IMR-90 (cell line): Measurements from ENCODE around the gene CCSER1. TPM values are rescaled to one million over a fixed set of nuclear protein-coding genes. Genes with fewer than 3 reads are reported as not detected.

Experiments used
- ATAC-seq: fragments of 200-7000 bp; cut with Tn5 transposase; 2 replicates; pipeline ENCODE4 v1.9.1; 2020; ENCODE audit warnings: low read depth, mild to moderate bottlenecking, moderate library complexity
- BruUV-seq: library from RNA; stranded (reverse); fragments of 400-500 nt; replicated peaks from 2 replicates; lab custom pipeline; 2021; lab: Mats Ljungman, UMichigan
- CTCF ChIA-PET: fragments of 300-600 bp; formaldehyde crosslinking; extraction: SDS; loops from one replicate; lab custom pipeline; 2021; ENCODE audit warnings: antibody characterized with exemption; lab: Yijun Ruan, JAX
- POLR2A ChIA-PET: fragments of 300-600 bp; sonication (Branson Sonifier 250); formaldehyde crosslinking; loops from one replicate; lab custom pipeline; 2022; ENCODE audit warnings: antibody characterized with exemption; ENCODE audit not compliant: unreplicated experiment; lab: Charles Lee
- DNase-seq: peaks from one replicate; pipeline ENCODE4 v3.0.0; 2013
- H2AFZ ChIP-seq: replicated peaks from 2 replicates; pipeline ENCODE3; 2013; ENCODE audit warnings: low read length, mild to moderate bottlenecking; ENCODE audit not compliant: poor library complexity
- H2AK5ac ChIP-seq: 2 replicates; pipeline ENCODE4 v1.6.1; 2013; ENCODE audit warnings: low read depth, low read length, inconsistent platforms
- H2AK9ac ChIP-seq: replicated peaks from 2 replicates; pipeline ENCODE3; 2013; ENCODE audit warnings: mild to moderate bottlenecking, low read depth, low read length, moderate library complexity; ENCODE audit not compliant: poor library complexity
- H2BK120ac ChIP-seq: 2 replicates; pipeline ENCODE4 v1.6.1; 2013; ENCODE audit warnings: low read depth, low read length, inconsistent platforms
- H2BK15ac ChIP-seq: 3 replicates; pipeline ENCODE4 v1.6.1; 2013; ENCODE audit warnings: low read depth, low read length, inconsistent platforms
- H2BK20ac ChIP-seq: 2 replicates; pipeline ENCODE4 v1.6.1; 2013; ENCODE audit warnings: low read depth, mild to moderate bottlenecking, inconsistent platforms, low read length, moderate library complexity
- H2BK5ac ChIP-seq: 2 replicates; pipeline ENCODE4 v1.6.1; 2013; ENCODE audit warnings: mild to moderate bottlenecking, low read depth, low read length, inconsistent platforms; ENCODE audit not compliant: poor library complexity, severe bottlenecking
- H3K14ac ChIP-seq: replicated peaks from 2 replicates; pipeline ENCODE4 v1.6.1; 2013; ENCODE audit warnings: low read depth, low read length, inconsistent platforms
- H3K18ac ChIP-seq: 2 replicates; pipeline ENCODE4 v1.6.1; 2013; ENCODE audit warnings: low read depth, low read length, control low read depth
- H3K23ac ChIP-seq: 2 replicates; pipeline ENCODE4 v1.6.1; 2013; ENCODE audit warnings: low read depth, low read length, inconsistent platforms
- H3K27ac ChIP-seq: 2 replicates; pipeline ENCODE4 v1.5.1; 2013; ENCODE audit warnings: mild to moderate bottlenecking, control low read depth, low read length; ENCODE audit not compliant: insufficient read depth
- H3K27me3 ChIP-seq: 2 replicates; pipeline ENCODE4 v1.6.1; 2013; ENCODE audit warnings: low read length; ENCODE audit not compliant: control insufficient read depth, insufficient read depth
- H3K36me3 ChIP-seq: 2 replicates; pipeline ENCODE4 v1.6.1; 2013; ENCODE audit warnings: low read length, mixed read lengths; ENCODE audit not compliant: control insufficient read depth, insufficient read depth
- H3K4ac ChIP-seq: 2 replicates; pipeline ENCODE4 v1.6.1; 2013; ENCODE audit warnings: low read depth, low read length, inconsistent platforms
- H3K4me1 ChIP-seq: 2 replicates; pipeline ENCODE4 v1.6.1; 2013; ENCODE audit warnings: low read length, mixed read lengths; ENCODE audit not compliant: control insufficient read depth, insufficient read depth
- H3K4me2 ChIP-seq: 2 replicates; pipeline ENCODE4 v1.6.1; 2013; ENCODE audit warnings: low read depth, mild to moderate bottlenecking, control low read depth, low read length, moderate library complexity
- H3K4me3 ChIP-seq: 2 replicates; pipeline ENCODE4 v1.5.1; 2013; ENCODE audit warnings: low read depth, mild to moderate bottlenecking, control low read depth, low read length, moderate library complexity; ENCODE audit not compliant: insufficient read depth
- H3K56ac ChIP-seq: 2 replicates; pipeline ENCODE4 v1.6.1; 2013; ENCODE audit warnings: low read length, inconsistent platforms; ENCODE audit not compliant: insufficient read depth; ENCODE audit errors: extremely low read depth
- H3K79me1 ChIP-seq, 2 experiments: 2 replicates each; pipeline ENCODE4 v1.6.1; 2013; ENCODE audit warnings: low read length in 2 of 2, inconsistent platforms in 1 of 2, low read depth in 1 of 2
- H3K9ac ChIP-seq: 2 replicates; pipeline ENCODE4 v1.6.1; 2013; ENCODE audit warnings: low read depth, low read length, control low read depth
- H3K9me1 ChIP-seq: 2 replicates; pipeline ENCODE4 v1.6.1; 2013; ENCODE audit warnings: low read length, inconsistent platforms; ENCODE audit not compliant: insufficient read depth
- H3K9me3 ChIP-seq: 2 replicates; pipeline ENCODE4 v1.6.1; 2013; ENCODE audit warnings: low read length; ENCODE audit not compliant: control insufficient read depth, insufficient read depth
- H4K20me1 ChIP-seq: 2 replicates; pipeline ENCODE4 v1.6.1; 2013; ENCODE audit warnings: low read length, inconsistent platforms; ENCODE audit not compliant: insufficient read depth
- H4K5ac ChIP-seq: 2 replicates; pipeline ENCODE4 v1.6.1; 2013; ENCODE audit warnings: mild to moderate bottlenecking, low read depth, low read length, control low read depth
- H4K8ac ChIP-seq, 2 experiments: 2 replicates each; pipeline ENCODE4 v1.6.1; 2013; ENCODE audit warnings: low read depth in 2 of 2, low read length in 2 of 2, control low read depth in 1 of 2, inconsistent platforms in 1 of 2
- H4K91ac ChIP-seq: 2 replicates; pipeline ENCODE4 v1.6.1; 2013; ENCODE audit warnings: low read depth, low read length, inconsistent platforms; ENCODE audit not compliant: insufficient read depth
- BHLHE40 ChIP-seq: fragments of 150-350 bp; IDR thresholded peaks from 2 replicates; pipeline ENCODE4 v1.6.1; 2016; ENCODE audit warnings: mild to moderate bottlenecking, low read depth, low read length
- CEBPB ChIP-seq: IDR thresholded peaks from 2 replicates; pipeline ENCODE4 v1.6.1; 2012; ENCODE audit warnings: low read depth, low read length, improper control_type of control experiment
- FOS ChIP-seq: fragments of 150-350 bp; IDR thresholded peaks from 2 replicates; pipeline ENCODE4 v1.6.1; 2016; ENCODE audit warnings: low read depth, low read length
- MAFK ChIP-seq: IDR thresholded peaks from 2 replicates; pipeline ENCODE4 v1.6.1; 2012; ENCODE audit warnings: low read depth, low read length, improper control_type of control experiment
- MAZ ChIP-seq: IDR thresholded peaks from 2 replicates; pipeline ENCODE4 v1.6.1; 2012; ENCODE audit warnings: low read depth, mild to moderate bottlenecking, low read length, improper control_type of control experiment, moderate library complexity, borderline replicate concordance
- MXI1 ChIP-seq: IDR thresholded peaks from 2 replicates; pipeline ENCODE4 v1.6.1; 2012; ENCODE audit warnings: low read depth, mild to moderate bottlenecking, low read length, moderate library complexity, borderline replicate concordance
- NFE2L2 ChIP-seq: fragments of 150-350 bp; IDR thresholded peaks from 2 replicates; pipeline ENCODE4 v1.6.1; 2016; ENCODE audit warnings: low read depth, mild to moderate bottlenecking, low read length
- POLR2A ChIP-seq: IDR thresholded peaks from 2 replicates; pipeline ENCODE4 v1.6.1; 2012; ENCODE audit warnings: mild to moderate bottlenecking, low read depth, low read length
- RAD21 ChIP-seq: IDR thresholded peaks from 2 replicates; pipeline ENCODE4 v1.6.1; 2012; ENCODE audit warnings: low read length, improper control_type of control experiment
- RCOR1 ChIP-seq: IDR thresholded peaks from 2 replicates; pipeline ENCODE4 v1.6.1; 2012; ENCODE audit warnings: mild to moderate bottlenecking, low read length, improper control_type of control experiment; ENCODE audit not compliant: insufficient replicate concordance
- RFX5 ChIP-seq: IDR thresholded peaks from 2 replicates; pipeline ENCODE4 v1.8.0; 2012; ENCODE audit warnings: low read depth, mild to moderate bottlenecking, low read length, moderate library complexity
- SMC3 ChIP-seq: fragments of 150-350 bp; IDR thresholded peaks from 2 replicates; pipeline ENCODE4 v1.6.1; 2016; ENCODE audit warnings: low read depth, mild to moderate bottlenecking, antibody characterized with exemption, low read length, moderate library complexity
- WGBS, 2 experiments: methylation state at CpG; one replicate each; pipeline versions ENCODE4 v1.1.5 to v1.1.7; 2013; ENCODE audit warnings: missing lambda C conversion rate in 2 of 2; ENCODE audit not compliant: insufficient read length in 1 of 2; ENCODE audit errors: extremely low coverage in 2 of 2; 5-methylcytosine and 5-hydroxymethylcytosine counted together
- dilution Hi-C: fragments of 300-500 bp; cut with HindIII; formaldehyde crosslinking; loops from one replicate; pipeline ENCODE4 v1.14.3; 2018; ENCODE audit warnings: low sequenced_read_pairs; ENCODE audit not compliant: unreplicated experiment
- in situ Hi-C: fragments of 300-500 bp; cut with MboI; formaldehyde crosslinking; loops from 3 replicates; pipeline ENCODE4 v1.14.3; 2019; ENCODE audit warnings: low sequenced_read_pairs, inconsistent platforms, mixed read lengths
- intact Hi-C: fragments of 100-400 bp; cut with micrococcal nuclease; formaldehyde crosslinking; loops from 2 replicates; pipeline ENCODE4 v1.10.0; 2022
- polyA plus RNA-seq, 3 experiments: library from polyadenylated mRNA; depleted of rRNA; stranded (reverse); fragments of >200 nt; gene quantifications; 2 replicates each; pipeline ENCODE4 v1.2.3, GENCODE V29; 2012; ENCODE audit warnings: low replicate concordance in 1 of 3
- total RNA-seq: library from RNA; depleted of rRNA; stranded (reverse); fragments of >200 nt; gene quantifications from 2 replicates; pipeline ENCODE4 v1.2.3, GENCODE V29; 2012
- TF ChIP-seq, protein P1 (sequence below): fragments of 150-350 bp; IDR thresholded peaks from 2 replicates; pipeline ENCODE4 v1.6.1; 2017; ENCODE audit warnings: mild to moderate bottlenecking, antibody characterized with exemption, low read length, low read depth
- TF ChIP-seq, protein P2 (sequence below): fragments of 150-350 bp; IDR thresholded peaks from 2 replicates; pipeline ENCODE4 v1.6.1; 2016; ENCODE audit warnings: low read depth, mild to moderate bottlenecking, low read length, moderate library complexity, borderline replicate concordance
- TF ChIP-seq, protein P3 (sequence below): conservative IDR thresholded peaks from 2 replicates; pipeline ENCODE4 v1.5.1; 2012; ENCODE audit warnings: mild to moderate bottlenecking, low read depth, low read length, improper control_type of control experiment

Gene CCSER1
- total and polyA plus RNA-seq, 2 of the 4 experiments (the other 2 are of a cell fraction) = not detected

DNA sequence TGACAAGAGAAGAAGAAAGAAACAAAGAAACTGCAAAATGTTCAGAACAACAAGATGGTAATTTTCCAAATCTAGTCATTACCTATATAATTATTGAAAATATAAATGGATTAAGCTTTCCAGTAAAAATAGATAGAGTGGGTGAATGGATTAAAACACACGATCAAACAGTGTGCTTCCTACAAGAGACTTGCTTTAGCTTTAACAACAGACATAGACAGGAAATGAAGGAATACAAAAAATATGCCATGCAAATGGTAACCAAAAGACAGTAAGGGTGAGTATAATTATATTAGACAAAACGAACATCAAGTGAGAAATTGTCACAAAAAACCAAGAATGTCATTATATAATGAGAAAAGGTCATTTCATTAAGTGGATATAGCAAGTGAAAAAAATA, 842.8 kb downstream of the CCSER1 start:
- H3K4ac ChIP-seq = no peak overlapping the region
- H2BK120ac ChIP-seq = no peak overlapping the region
- no peak overlapping the region for H3K4me3 ChIP-seq
- H3K9me3 ChIP-seq = no peaks in the 10 kb centered on the region
- no peak overlapping the region for H3K4me2 ChIP-seq
- H4K20me1 ChIP-seq = no peaks in the 10 kb centered on the region
- no peak overlapping the region for H2AK9ac ChIP-seq
- no peak for DNase-seq
- in situ Hi-C loops = no loop called here
- no peak overlapping the region for H4K5ac ChIP-seq
- no peak overlapping the region for H3K9ac ChIP-seq
- H3K27me3 ChIP-seq = no peaks in the 10 kb centered on the region
- H2BK15ac ChIP-seq = no peak overlapping the region
- no peaks in the 10 kb centered on the region for H3K4me1 ChIP-seq
- H3K56ac ChIP-seq = no peak overlapping the region
- ChIA-PET CTCF (no interaction called here), POLR2A (no interaction called here)
- TF ChIP-seq SMC3 (no peak), FOS (no peak), MXI1 (no peak), RAD21 (no peak), RCOR1 (no peak), NFE2L2 (no peak), POLR2A (no peak), RFX5 (no peak), MAZ (no peak), CEBPB (no peak), MAFK (no peak), BHLHE40 (no peak)
- TF ChIP-seq, protein P1, sequence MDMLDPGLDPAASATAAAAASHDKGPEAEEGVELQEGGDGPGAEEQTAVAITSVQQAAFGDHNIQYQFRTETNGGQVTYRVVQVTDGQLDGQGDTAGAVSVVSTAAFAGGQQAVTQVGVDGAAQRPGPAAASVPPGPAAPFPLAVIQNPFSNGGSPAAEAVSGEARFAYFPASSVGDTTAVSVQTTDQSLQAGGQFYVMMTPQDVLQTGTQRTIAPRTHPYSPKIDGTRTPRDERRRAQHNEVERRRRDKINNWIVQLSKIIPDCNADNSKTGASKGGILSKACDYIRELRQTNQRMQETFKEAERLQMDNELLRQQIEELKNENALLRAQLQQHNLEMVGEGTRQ = no peak
- TF ChIP-seq, protein P2, sequence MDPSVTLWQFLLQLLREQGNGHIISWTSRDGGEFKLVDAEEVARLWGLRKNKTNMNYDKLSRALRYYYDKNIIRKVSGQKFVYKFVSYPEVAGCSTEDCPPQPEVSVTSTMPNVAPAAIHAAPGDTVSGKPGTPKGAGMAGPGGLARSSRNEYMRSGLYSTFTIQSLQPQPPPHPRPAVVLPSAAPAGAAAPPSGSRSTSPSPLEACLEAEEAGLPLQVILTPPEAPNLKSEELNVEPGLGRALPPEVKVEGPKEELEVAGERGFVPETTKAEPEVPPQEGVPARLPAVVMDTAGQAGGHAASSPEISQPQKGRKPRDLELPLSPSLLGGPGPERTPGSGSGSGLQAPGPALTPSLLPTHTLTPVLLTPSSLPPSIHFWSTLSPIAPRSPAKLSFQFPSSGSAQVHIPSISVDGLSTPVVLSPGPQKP = no peak
- TF ChIP-seq, protein P3, sequence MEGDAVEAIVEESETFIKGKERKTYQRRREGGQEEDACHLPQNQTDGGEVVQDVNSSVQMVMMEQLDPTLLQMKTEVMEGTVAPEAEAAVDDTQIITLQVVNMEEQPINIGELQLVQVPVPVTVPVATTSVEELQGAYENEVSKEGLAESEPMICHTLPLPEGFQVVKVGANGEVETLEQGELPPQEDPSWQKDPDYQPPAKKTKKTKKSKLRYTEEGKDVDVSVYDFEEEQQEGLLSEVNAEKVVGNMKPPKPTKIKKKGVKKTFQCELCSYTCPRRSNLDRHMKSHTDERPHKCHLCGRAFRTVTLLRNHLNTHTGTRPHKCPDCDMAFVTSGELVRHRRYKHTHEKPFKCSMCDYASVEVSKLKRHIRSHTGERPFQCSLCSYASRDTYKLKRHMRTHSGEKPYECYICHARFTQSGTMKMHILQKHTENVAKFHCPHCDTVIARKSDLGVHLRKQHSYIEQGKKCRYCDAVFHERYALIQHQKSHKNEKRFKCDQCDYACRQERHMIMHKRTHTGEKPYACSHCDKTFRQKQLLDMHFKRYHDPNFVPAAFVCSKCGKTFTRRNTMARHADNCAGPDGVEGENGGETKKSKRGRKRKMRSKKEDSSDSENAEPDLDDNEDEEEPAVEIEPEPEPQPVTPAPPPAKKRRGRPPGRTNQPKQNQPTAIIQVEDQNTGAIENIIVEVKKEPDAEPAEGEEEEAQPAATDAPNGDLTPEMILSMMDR = no peak
- no peak overlapping the region for H4K91ac ChIP-seq
- no peak overlapping the region for H3K18ac ChIP-seq
- dilution Hi-C loops = no loop called here
- no peaks in the 10 kb centered on the region for H3K9me1 ChIP-seq
- H4K8ac ChIP-seq = no peak overlapping the region
- H3K23ac ChIP-seq = no peak overlapping the region
- WGBS, 2 experiments = no CpG with 5 or more reads among the region's 2 CpGs
- no peaks in the 10 kb centered on the region for H3K79me1 ChIP-seq
- no peak overlapping the region for H2AK5ac ChIP-seq
- no peak overlapping the region for H3K27ac ChIP-seq
- no peak overlapping the region for H3K14ac ChIP-seq
- intact Hi-C loops = no loop called here
- H2BK5ac ChIP-seq = no peak overlapping the region
- BruUV-seq = no TSS peak
- no peak for ATAC-seq
- no peaks in the 10 kb centered on the region for H3K36me3 ChIP-seq
- no peak overlapping the region for H2BK20ac ChIP-seq
- H2AFZ ChIP-seq = no peak overlapping the region
